K562 (cell line): Measurements from ENCODE around the gene SNX15. TPM values are rescaled to one million over a fixed set of nuclear protein-coding genes. Genes with fewer than 3 reads are reported as not detected.

Experiments
- ARID2 ChIP-seq: fragments of 450-650 bp; IDR thresholded peaks from 2 replicates; pipeline ENCODE4 v1.6.1; 2017; ENCODE audit warnings: antibody characterized with exemption, mild to moderate bottlenecking
- BHLHE40 ChIP-seq: IDR thresholded peaks from 2 replicates; pipeline ENCODE4 v1.6.1; 2011; ENCODE audit warnings: low read length, improper control_type of control experiment
- DLX4 ChIP-seq: fragments of 250-450 bp; sonication (Bioruptor Pico); IDR thresholded peaks from 2 replicates; pipeline ENCODE4 v1.6.1; 2021; ENCODE audit warnings: mild to moderate bottlenecking
- HDAC8 ChIP-seq: fragments of 450-650 bp; IDR thresholded peaks from 2 replicates; pipeline ENCODE4 v1.6.1; 2016; ENCODE audit warnings: mild to moderate bottlenecking, missing genetic modification characterization, moderate library complexity, missing compliant biosample characterization
- HIVEP1 ChIP-seq: fragments of 250-450 bp; sonication (Bioruptor Pico); IDR thresholded peaks from 2 replicates; pipeline ENCODE4 v1.4.0; 2020; ENCODE audit warnings: mild to moderate bottlenecking
- HMG20B ChIP-seq: fragments of 250-450 bp; sonication (Bioruptor Pico); IDR thresholded peaks from 2 replicates; pipeline ENCODE4 v1.5.0; 2021; ENCODE audit warnings: mild to moderate bottlenecking
- HMGN3 ChIP-seq: IDR thresholded peaks from 2 replicates; pipeline ENCODE4 v1.6.1; 2011; ENCODE audit warnings: borderline replicate concordance, low read depth, mild to moderate bottlenecking, mixed read lengths, low read length; ENCODE audit not compliant: insufficient read length; ENCODE audit errors: extremely low read depth
- HNRNPK ChIP-seq: fragments of 200-400 bp; formaldehyde crosslinking; IDR thresholded peaks from one replicate; pipeline ENCODE4 v1.6.1; 2018; ENCODE audit warnings: mild to moderate bottlenecking, low read depth, low read length; ENCODE audit not compliant: poor library complexity, severe bottlenecking
- ILK ChIP-seq: fragments of 450-650 bp; IDR thresholded peaks from 2 replicates; pipeline ENCODE4 v1.6.1; 2016; ENCODE audit warnings: missing genetic modification characterization, low read depth, mild to moderate bottlenecking, missing compliant biosample characterization, moderate library complexity, borderline replicate concordance
- MNT ChIP-seq, 2 experiments: fragments of 450-650 bp; conservative IDR thresholded peaks; 2 replicates each; pipeline ENCODE4 v1.6.1; 2017; ENCODE audit warnings: mild to moderate bottlenecking in 2 of 2, moderate library complexity in 2 of 2
- MXI1 ChIP-seq: IDR thresholded peaks from 2 replicates; pipeline ENCODE4 v1.6.1; 2011; ENCODE audit warnings: low read depth, mild to moderate bottlenecking, improper control_type of control experiment, low read length
- NR2F6 ChIP-seq: fragments of 450-650 bp; formaldehyde crosslinking; IDR thresholded peaks from 2 replicates; pipeline ENCODE4 v1.4.0; 2020; ENCODE audit warnings: mild to moderate bottlenecking
- POLR2H ChIP-seq: IDR thresholded peaks from 2 replicates; pipeline ENCODE4 v1.6.1; 2016; ENCODE audit warnings: missing genetic modification characterization, low read depth, mild to moderate bottlenecking, control low read depth, missing compliant biosample characterization, moderate library complexity
- POU5F1 ChIP-seq: fragments of 150-350 bp; IDR thresholded peaks from 2 replicates; pipeline ENCODE4 v1.6.1; 2014; ENCODE audit warnings: borderline replicate concordance, low read length, low read depth, mild to moderate bottlenecking; ENCODE audit not compliant: partially characterized antibody
- PTRF ChIP-seq: fragments of 450-650 bp; IDR thresholded peaks from 2 replicates; pipeline ENCODE4 v1.6.1; 2016; ENCODE audit warnings: mild to moderate bottlenecking, missing genetic modification characterization, missing compliant biosample characterization
- RHOXF2B ChIP-seq: fragments of 250-450 bp; sonication (Bioruptor Pico); conservative IDR thresholded peaks from 2 replicates; pipeline ENCODE4 v1.5.1; 2021
- SMARCC2 ChIP-seq: fragments of 450-650 bp; IDR thresholded peaks from 2 replicates; pipeline ENCODE4 v1.6.1; 2017; ENCODE audit warnings: antibody characterized with exemption, moderate library complexity, mild to moderate bottlenecking, low read depth
- STAT5B ChIP-seq: fragments of 250-450 bp; sonication (Bioruptor Pico); IDR thresholded peaks from 2 replicates; pipeline ENCODE4 v1.8.0; 2021; ENCODE audit warnings: mild to moderate bottlenecking, inconsistent platforms
- TCFL5 ChIP-seq: fragments of 250-450 bp; sonication (Bioruptor Pico); conservative IDR thresholded peaks from 2 replicates; pipeline ENCODE4 v1.6.1; 2021; ENCODE audit warnings: mild to moderate bottlenecking, moderate library complexity, matching md5 sums
- ZFP1 ChIP-seq: fragments of 450-650 bp; formaldehyde crosslinking; IDR thresholded peaks from 2 replicates; pipeline ENCODE4 v1.4.0; 2020; ENCODE audit warnings: mild to moderate bottlenecking, mixed read lengths
- ZKSCAN1 ChIP-seq: fragments of 150-350 bp; IDR thresholded peaks from 2 replicates; pipeline ENCODE4 v1.6.1; 2016; ENCODE audit warnings: low read depth, low read length
- ZKSCAN3 ChIP-seq: fragments of 250-450 bp; sonication (Bioruptor Pico); IDR thresholded peaks from 2 replicates; pipeline ENCODE4 v1.4.0; 2020
- ZNF324 ChIP-seq: fragments of 250-450 bp; sonication (Bioruptor Pico); IDR thresholded peaks from 2 replicates; pipeline ENCODE4 v1.4.0; 2020; ENCODE audit warnings: mild to moderate bottlenecking
- ZNF431 ChIP-seq: sonication (generic); formaldehyde crosslinking; IDR thresholded peaks from 2 replicates; pipeline ENCODE4 v1.8.0; 2022; ENCODE audit warnings: mild to moderate bottlenecking, missing genetic modification reagents
- ZNF511 ChIP-seq: sonication (generic); formaldehyde crosslinking; IDR thresholded peaks from 2 replicates; pipeline ENCODE4 v1.8.0; 2022; ENCODE audit warnings: mild to moderate bottlenecking, missing genetic modification reagents
- ZNF717 ChIP-seq: fragments of 250-450 bp; sonication (Bioruptor Pico); IDR thresholded peaks from 2 replicates; pipeline ENCODE4 v1.5.0; 2021
- polyA plus RNA-seq, 8 experiments: library from polyadenylated mRNA; depleted of rRNA in 4 of 8; stranded (reverse) in 5 of 8; unstranded in 3 of 8; fragments of >200 nt; fragmentation: Nextera tagmentation in 2 of 8; fragmentation: Illumina TruSeq in 1 of 8; extraction: Ambion mirVana in 2 of 8; extraction: Trizol in 1 of 8; gene quantifications; 2 replicates each; pipeline versions ENCODE4 v1.2.1 to v1.2.3, GENCODE V29; 2011 to 2014; ENCODE audit warnings: inconsistent platforms in 1 of 8, missing spikeins in 1 of 8
- total RNA-seq, 7 experiments: library from RNA; depleted of rRNA in 6 of 7; stranded (reverse); fragments of >200 nt in 6 of 7; fragmentation: Illumina TruSeq in 2 of 7; extraction: Trizol in 2 of 7; gene quantifications; 2 replicates each; pipeline versions ENCODE4 v1.2.1 to v1.2.3, GENCODE V29; 2011 to 2021; ENCODE audit warnings: low replicate concordance in 1 of 7
- TF ChIP-seq, protein P1 (sequence below): fragments of 450-650 bp; formaldehyde crosslinking; IDR thresholded peaks from 2 replicates; pipeline ENCODE4 v1.4.0; 2020; ENCODE audit warnings: mild to moderate bottlenecking

SNX15 gene
- total and polyA plus RNA-seq, 9 of the 15 experiments (the other 6 are each of a cell fraction or from before 2014, with no cell fraction given) = 1.8 to 27.8 (median 15.2) TPM

- TF ChIP-seq HMG20B = no peak
- no peak for TF ChIP-seq HDAC8 (tag)
- TF ChIP-seq MXI1 = peak; percentile 74; the same call in 1 of the 2 replicates
- 0 out of 2 replicates have a peak, but pooled peaks have one; percentile 15 for TF ChIP-seq ZNF511
- peak; percentile 89 for TF ChIP-seq HMGN3
- no peak for TF ChIP-seq ZKSCAN3
- TF ChIP-seq HIVEP1 (CRISPR knock-in tag) = 0 out of 2 replicates have a peak, but pooled peaks have one; percentile 24
- TF ChIP-seq POU5F1 = peak; percentile 67
- TF ChIP-seq ZNF431 (CRISPR knock-in tag) = no peak
- TF ChIP-seq HNRNPK = no peak
- peak; percentile 94 to 97 for TF ChIP-seq MNT (conservative IDR thresholded peaks at IDR 0.05)
- TF ChIP-seq NR2F6 (CRISPR knock-in tag) = no peak
- no peak for TF ChIP-seq ILK (tag)
- TF ChIP-seq ZFP1 (CRISPR knock-in tag) = no peak
- no peak for TF ChIP-seq ZNF324
- no peak for TF ChIP-seq SMARCC2
- no peak for TF ChIP-seq PTRF (tag)
- TF ChIP-seq ZNF717 (CRISPR knock-in tag) = no peak
- no peak for TF ChIP-seq STAT5B (CRISPR knock-in tag)
- TF ChIP-seq TCFL5 = no peak
- 0 out of 2 replicates have a peak, but pooled peaks have one; percentile 37 for TF ChIP-seq ZKSCAN1
- TF ChIP-seq RHOXF2B (CRISPR knock-in tag) = no peak
- no peak for TF ChIP-seq ARID2
- peak; percentile 47 for TF ChIP-seq BHLHE40
- TF ChIP-seq DLX4 (CRISPR knock-in tag) = no peak
- peak; percentile 78 for TF ChIP-seq POLR2H (tag)
- TF ChIP-seq, protein P1, sequence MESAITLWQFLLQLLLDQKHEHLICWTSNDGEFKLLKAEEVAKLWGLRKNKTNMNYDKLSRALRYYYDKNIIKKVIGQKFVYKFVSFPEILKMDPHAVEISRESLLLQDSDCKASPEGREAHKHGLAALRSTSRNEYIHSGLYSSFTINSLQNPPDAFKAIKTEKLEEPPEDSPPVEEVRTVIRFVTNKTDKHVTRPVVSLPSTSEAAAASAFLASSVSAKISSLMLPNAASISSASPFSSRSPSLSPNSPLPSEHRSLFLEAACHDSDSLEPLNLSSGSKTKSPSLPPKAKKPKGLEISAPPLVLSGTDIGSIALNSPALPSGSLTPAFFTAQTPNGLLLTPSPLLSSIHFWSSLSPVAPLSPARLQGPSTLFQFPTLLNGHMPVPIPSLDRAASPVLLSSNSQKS (CRISPR knock-in tag) = no peak
These were observed 56.8 kb downstream of the SNX15 start, which contains the start of the genes CDCA5 and ZFPL1 (continued) for GRCh38 chr11:65083834-65084597.
